Spinal cord (tissue), 10 donors: ENCODE results near the gene ADAM8. TPM values are rescaled to one million over a fixed set of nuclear protein-coding genes. Genes with fewer than 3 reads are reported as not detected.
A peak's percentile ranks its signal among the peaks of the same experiment; 100 is the strongest.

ENCODE experiments used
- DNase-seq, 6 donors: peaks; one replicate each; pipeline versions ENCODE4 v3.0.0 to v3.0.0-alpha.2; 2013 to 2015; ENCODE audit warnings: low spot score in 6 of 6, low read depth in 4 of 6
- H3K27ac ChIP-seq: one replicate; pipeline ENCODE4 v1.5.1; 2013; ENCODE audit warnings: low read depth, low read length, control low read depth
- H3K27me3 ChIP-seq: one replicate; pipeline ENCODE4 v1.6.1; 2013; ENCODE audit warnings: low read length; ENCODE audit not compliant: control insufficient read depth, insufficient read depth
- H3K36me3 ChIP-seq: one replicate; pipeline ENCODE4 v1.6.1; 2013; ENCODE audit warnings: low read length; ENCODE audit not compliant: control insufficient read depth, insufficient read depth
- H3K4me1 ChIP-seq: one replicate; pipeline ENCODE4 v1.6.1; 2013; ENCODE audit warnings: low read length; ENCODE audit not compliant: control insufficient read depth, insufficient read depth
- H3K4me3 ChIP-seq: one replicate; pipeline ENCODE4 v1.5.1; 2013; ENCODE audit warnings: low read depth, low read length, control low read depth
- H3K9me3 ChIP-seq: one replicate; pipeline ENCODE4 v1.6.1; 2013; ENCODE audit warnings: low read length; ENCODE audit not compliant: control insufficient read depth, insufficient read depth
- WGBS: methylation state at CpG from one replicate; pipeline ENCODE4 v1.1.5; 2013; ENCODE audit warnings: missing lambda C conversion rate; ENCODE audit not compliant: insufficient coverage; 5-methylcytosine and 5-hydroxymethylcytosine counted together
- polyA plus RNA-seq, 2 donors: library from polyadenylated mRNA; unstranded; fragments of 120-200 nt; gene quantifications; one replicate each; pipeline ENCODE4 v1.2.1, GENCODE V29; 2013; ENCODE audit not compliant: insufficient read length in 2 of 2
- total RNA-seq, 2 donors: library from RNA; depleted of rRNA in 1 of 2; stranded (reverse); fragments of 120-200 nt in 1 of 2; fragments of >200 nt in 1 of 2; gene quantifications; one replicate each; pipeline versions ENCODE4 v1.2.3 to v1.2.4, GENCODE V29; 2013 to 2014
- donor health status: healthy.

Gene ADAM8
- total and polyA plus RNA-seq, 4 donors, result 1.7 to 4.9 (median 3.5) TPM

DNA sequence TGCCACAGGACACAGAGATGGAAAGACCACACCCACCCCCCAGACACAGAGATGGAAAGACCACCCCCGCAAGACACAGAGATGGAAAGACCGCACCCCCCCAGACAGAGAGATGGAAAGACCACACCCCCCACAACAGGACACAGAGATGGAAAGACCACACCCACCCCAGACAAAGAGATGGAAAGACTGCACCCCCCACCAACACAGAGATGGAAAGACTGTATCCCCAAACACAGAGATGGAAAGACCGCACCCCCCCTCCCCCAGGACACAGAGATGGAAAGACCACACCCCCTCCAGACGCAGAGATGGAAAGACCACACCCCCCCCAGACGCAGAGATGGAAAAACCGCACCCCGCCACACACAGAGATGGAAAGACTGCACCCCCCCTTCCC lies 40.1 kb upstream of the ADAM8 start:
- Histone ChIP-seq H3K9me3 (no peaks in the 10 kb centered on the region), H3K27ac (no peak overlapping the region), H3K27me3 (no peaks in the 10 kb centered on the region), H3K36me3 (peaks cover 25% of the 10 kb centered on the region), H3K4me3 (no peak overlapping the region), H3K4me1 (peaks cover 23% of the 10 kb centered on the region)
- no CpG with 5 or more reads among the region's 7 CpGs for WGBS
- DNase-seq, result no peak

DNA sequence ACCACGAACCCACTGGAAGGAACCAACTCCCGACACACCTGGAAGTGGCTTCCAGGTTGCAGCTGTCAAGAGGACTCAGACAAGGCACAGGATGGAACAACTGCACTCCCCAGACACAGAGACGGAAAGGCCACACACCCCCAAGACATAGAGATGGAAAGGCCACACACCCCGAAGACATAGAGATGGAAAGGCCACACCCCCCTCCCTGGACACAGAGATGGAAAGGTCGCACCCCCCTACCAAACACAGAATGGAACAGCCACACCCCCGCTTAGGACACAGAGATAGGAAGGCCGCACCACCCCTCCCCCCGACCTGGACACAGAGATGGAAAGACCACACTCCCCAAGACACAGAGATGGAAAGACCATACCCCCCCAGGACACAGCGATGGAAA lies 39.6 kb upstream of the ADAM8 start:
- Histone ChIP-seq H3K27me3 (no peaks in the 10 kb centered on the region), H3K4me1 (peaks cover 23% of the 10 kb centered on the region), H3K36me3 (peaks cover 28% of the 10 kb centered on the region), H3K4me3 (no peak overlapping the region), H3K27ac (no peak overlapping the region), H3K9me3 (no peaks in the 10 kb centered on the region)
- WGBS, result 83% methylated on average over 2 of the region's 9 CpGs
- no peak for DNase-seq

DNA sequence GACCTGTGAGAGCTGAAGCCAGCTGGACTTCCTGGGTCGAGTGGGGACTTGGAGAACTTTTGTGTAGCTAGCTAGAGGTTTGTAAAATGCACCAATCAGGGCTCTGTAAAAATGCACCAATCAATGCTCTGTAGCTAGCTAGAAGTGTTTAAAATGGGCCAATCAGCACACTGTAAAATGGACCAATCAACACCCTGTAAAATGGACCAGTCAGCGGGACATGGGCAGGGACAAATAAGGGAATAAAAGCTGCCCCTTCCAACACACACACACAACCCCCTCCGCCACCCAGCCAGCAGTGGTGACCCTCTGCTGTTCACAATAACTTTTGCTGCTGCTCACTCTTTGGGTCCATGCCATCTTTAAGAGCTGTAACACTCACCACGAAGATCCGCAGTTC lies 39.2 kb upstream of the ADAM8 start:
- H3K27me3 ChIP-seq, result no peaks in the 10 kb centered on the region
- peaks cover 23% of the 10 kb centered on the region for H3K4me1 ChIP-seq
- H3K27ac ChIP-seq, result no peak overlapping the region
- peaks cover 29% of the 10 kb centered on the region for H3K36me3 ChIP-seq
- H3K9me3 ChIP-seq, result no peaks in the 10 kb centered on the region
- DNase-seq, result peak in 1 of 6 donors; percentile 29
- WGBS, result 85% methylated on average over 5 of the region's 5 CpGs
- no peak overlapping the region for H3K4me3 ChIP-seq

DNA sequence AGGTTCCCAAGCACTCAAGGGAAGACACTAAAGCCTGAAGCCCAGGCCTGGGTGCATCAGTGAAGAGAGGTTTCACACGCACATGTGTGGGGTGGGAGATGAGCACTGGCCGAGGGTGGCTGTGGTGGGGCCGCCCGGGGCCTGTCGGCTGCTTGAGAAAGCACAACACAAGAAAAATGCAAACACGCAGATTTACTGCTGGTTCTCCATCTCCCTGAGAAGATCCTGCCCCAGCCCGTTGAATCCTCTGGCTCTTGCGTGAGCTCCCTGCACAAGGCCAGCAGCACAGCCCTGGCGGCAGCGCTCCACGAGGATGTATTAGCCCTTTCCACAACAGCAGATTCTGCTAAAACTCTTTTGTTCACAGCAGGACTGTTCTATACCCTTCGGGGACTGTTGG lies 38.2 kb upstream of the ADAM8 start:
- WGBS, result 89% methylated on average over 11 of the region's 12 CpGs
- DNase-seq, result peak in 1 of 6 donors; percentile 52
- peaks cover 38% of the 10 kb centered on the region for H3K36me3 ChIP-seq
- H3K27ac ChIP-seq, result peak overlapping the region; percentile 33
- H3K27me3 ChIP-seq, result no peaks in the 10 kb centered on the region
- no peak overlapping the region for H3K4me3 ChIP-seq
- no peaks in the 10 kb centered on the region for H3K9me3 ChIP-seq
- peaks cover 25% of the 10 kb centered on the region for H3K4me1 ChIP-seq

DNA sequence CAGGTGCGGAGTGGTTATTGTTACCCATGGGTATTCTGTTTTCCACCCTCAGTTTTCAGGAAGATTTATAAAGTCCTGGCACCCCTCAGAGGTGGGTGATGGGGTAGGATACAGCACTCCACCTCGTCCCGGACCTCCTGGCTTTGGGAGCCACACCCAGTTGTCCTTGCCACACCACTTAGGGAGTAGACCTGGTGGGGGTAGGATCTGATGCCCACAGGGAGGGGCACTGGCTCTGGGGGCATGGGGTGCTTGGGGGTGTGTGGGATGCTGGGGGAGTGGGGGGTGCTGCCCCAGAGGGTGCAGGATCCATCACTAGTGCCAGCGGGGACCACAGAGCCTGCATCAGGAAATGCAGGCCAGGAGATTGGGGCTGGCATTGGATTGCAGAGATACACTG lies 36.5 kb upstream of the ADAM8 start:
- Histone ChIP-seq H3K4me1 (peaks cover 21% of the 10 kb centered on the region), H3K27ac (no peak overlapping the region), H3K9me3 (no peaks in the 10 kb centered on the region), H3K27me3 (no peaks in the 10 kb centered on the region), H3K36me3 (peaks cover 45% of the 10 kb centered on the region), H3K4me3 (no peak overlapping the region)
- DNase-seq, result no peak
- 83% methylated on average over 2 of the region's 4 CpGs for WGBS

DNA sequence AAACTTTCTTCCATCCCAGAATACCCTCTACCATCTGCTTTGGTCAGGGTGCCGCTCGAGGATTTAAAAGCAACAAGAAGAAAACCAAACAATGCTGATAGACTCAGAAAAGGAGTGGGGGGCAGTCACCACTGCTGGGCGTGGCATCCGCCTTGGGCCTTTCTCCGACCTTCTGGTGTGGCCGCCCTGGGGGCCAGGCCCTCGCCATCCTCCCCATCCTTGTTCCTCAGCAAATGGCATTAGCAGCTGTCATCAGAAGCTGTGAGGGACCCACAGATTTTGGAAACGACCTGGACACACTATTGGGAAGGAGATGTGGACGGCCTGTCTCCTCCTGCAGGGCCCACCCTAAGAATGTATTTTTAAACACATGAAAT lies 36.1 kb upstream of the ADAM8 start:
- peaks cover 25% of the 10 kb centered on the region for H3K4me1 ChIP-seq
- 95% methylated on average over 4 of the region's 9 CpGs for WGBS
- peaks cover 45% of the 10 kb centered on the region for H3K36me3 ChIP-seq
- no peak overlapping the region for H3K27ac ChIP-seq
- no peak overlapping the region for H3K4me3 ChIP-seq
- no peak for DNase-seq
- no peaks in the 10 kb centered on the region for H3K27me3 ChIP-seq
- no peaks in the 10 kb centered on the region for H3K9me3 ChIP-seq

DNA sequence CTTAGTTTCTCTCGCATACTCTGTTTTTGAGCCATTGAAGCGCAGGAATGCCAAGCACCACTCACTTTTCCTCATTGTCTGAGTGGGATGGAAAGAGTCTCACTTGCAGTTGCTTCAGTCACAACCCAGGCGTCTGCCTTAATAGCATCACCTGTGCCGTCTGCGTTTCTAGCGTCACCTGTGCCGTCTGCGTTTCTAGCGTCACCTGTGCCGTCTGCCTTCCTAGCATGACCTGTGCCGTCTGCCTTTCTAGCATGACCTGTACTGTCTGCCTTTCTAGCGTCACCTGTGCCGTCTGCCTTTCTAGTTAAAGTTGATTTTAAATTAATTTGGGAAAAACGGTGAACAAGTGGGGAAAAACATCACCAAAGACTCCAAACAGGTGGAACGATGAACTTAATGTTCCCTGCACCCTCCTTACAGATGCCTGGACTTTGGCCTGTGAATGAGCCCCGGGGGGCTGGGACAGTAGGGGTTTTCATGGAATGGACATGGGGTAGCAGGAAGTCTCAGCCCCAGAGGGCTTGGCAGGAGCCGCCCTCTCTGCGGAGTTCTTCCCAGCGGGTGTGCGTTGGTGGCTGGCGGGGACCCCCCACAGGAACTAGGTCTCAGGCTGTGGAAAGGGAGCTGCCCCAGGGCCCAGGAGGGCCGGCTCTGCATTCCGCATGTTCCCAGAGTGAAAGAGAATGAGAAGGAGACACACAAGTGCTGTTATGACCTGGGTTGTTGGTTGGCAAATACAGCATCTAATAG lies 35.5 kb upstream of the ADAM8 start:
- peaks cover 45% of the 10 kb centered on the region for H3K36me3 ChIP-seq
- WGBS, result 89% methylated on average over 10 of the region's 23 CpGs
- H3K9me3 ChIP-seq, result no peaks in the 10 kb centered on the region
- H3K27me3 ChIP-seq, result no peaks in the 10 kb centered on the region
- H3K27ac ChIP-seq, result no peak overlapping the region
- DNase-seq, result no peak
- no peak overlapping the region for H3K4me3 ChIP-seq
- H3K4me1 ChIP-seq, result peaks cover 31% of the 10 kb centered on the region

DNA sequence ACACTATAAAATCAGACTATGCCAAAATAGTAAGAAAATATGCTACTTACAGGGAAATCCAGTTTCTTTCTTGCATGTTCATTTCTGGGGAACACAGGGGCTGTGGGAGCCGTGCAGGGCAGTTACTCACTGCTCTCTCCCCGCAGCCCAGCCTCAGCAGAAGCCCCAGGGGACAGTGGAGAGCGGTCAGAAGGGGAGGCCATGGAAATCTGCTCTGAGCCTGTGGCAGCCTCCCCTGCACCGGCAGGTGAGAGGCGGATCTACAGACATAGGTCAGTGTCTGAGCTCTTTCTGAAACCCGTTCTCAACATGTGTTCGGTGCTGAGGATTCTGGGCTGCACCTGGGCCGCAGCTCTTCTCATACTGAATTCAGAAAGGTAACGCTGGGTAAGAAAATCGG lies 34.9 kb upstream of the ADAM8 start:
- H3K27ac ChIP-seq, result no peak overlapping the region
- H3K9me3 ChIP-seq, result no peaks in the 10 kb centered on the region
- no peak overlapping the region for H3K4me3 ChIP-seq
- WGBS, result 94% methylated on average over 10 of the region's 10 CpGs
- H3K27me3 ChIP-seq, result no peaks in the 10 kb centered on the region
- peaks cover 48% of the 10 kb centered on the region for H3K36me3 ChIP-seq
- DNase-seq, result no peak
- peaks cover 36% of the 10 kb centered on the region for H3K4me1 ChIP-seq

DNA sequence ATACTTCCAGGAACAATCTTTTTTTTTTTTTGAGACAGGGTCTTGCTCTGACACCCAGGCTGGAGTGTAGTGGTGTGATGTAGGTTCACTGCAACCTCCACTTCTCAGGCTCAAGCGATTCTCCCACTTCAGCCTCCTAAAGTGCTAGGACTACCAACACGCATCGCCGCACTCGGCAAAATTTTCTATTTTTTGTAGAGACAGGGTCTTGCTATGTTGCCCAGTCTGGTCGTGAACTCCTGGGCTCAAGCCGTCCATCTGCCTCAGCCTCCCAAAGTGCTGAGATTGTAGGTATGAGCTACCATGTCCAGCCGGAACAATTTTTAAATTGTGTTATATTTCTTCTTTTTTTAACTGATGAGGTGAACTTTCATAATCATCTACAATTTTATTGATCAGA lies 34.1 kb upstream of the ADAM8 start:
- Histone ChIP-seq H3K27me3 (no peaks in the 10 kb centered on the region), H3K27ac (no peak overlapping the region), H3K4me3 (no peak overlapping the region), H3K36me3 (peaks cover 45% of the 10 kb centered on the region), H3K4me1 (peaks cover 36% of the 10 kb centered on the region), H3K9me3 (no peaks in the 10 kb centered on the region)
- 98% methylated on average over 6 of the region's 8 CpGs for WGBS
- DNase-seq, result no peak

DNA sequence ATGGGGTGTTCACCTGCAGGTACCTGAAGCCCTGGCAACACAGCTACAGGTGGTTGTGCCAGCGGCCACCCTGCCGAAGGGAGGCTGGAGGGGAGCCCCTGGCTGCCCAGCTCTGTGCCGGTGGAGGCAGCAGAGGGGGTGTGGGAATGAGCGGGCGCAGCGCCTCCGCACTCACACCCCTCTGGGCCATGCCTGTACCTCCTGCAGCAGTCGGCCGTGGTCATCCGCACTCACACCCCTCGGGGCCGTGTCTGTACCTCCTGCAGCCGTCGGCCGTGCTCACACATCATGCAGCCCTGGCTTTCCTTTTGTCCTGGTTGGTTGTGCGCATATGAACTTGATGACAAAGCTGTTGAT lies 33.7 kb upstream of the ADAM8 start:
- Histone ChIP-seq H3K4me1 (peaks cover 36% of the 10 kb centered on the region), H3K9me3 (no peaks in the 10 kb centered on the region), H3K27me3 (no peaks in the 10 kb centered on the region), H3K36me3 (peaks cover 48% of the 10 kb centered on the region), H3K4me3 (no peak overlapping the region), H3K27ac (no peak overlapping the region)
- WGBS, result 96% methylated on average over 15 of the region's 16 CpGs
- DNase-seq, result no peak
